Adipocyte (in vitro differentiated cells): ENCODE data around the gene SMPDL3B.
A peak's percentile ranks its signal among the peaks of the same experiment; 100 is the strongest.

Source experiments
- DNase-seq: peaks from one replicate; pipeline ENCODE4 v3.0.0-alpha.2; 2015; ENCODE audit warnings: low read depth
- H3K27me3 ChIP-seq: replicated peaks from 2 replicates; pipeline ENCODE4 v1.7.0; 2013; ENCODE audit warnings: mild to moderate bottlenecking, low read length, moderate library complexity; ENCODE audit not compliant: control insufficient read depth, insufficient read depth
- H3K36me3 ChIP-seq: 2 replicates; pipeline ENCODE4 v1.7.0; 2013; ENCODE audit warnings: low read length, mild to moderate bottlenecking, moderate library complexity; ENCODE audit not compliant: control insufficient read depth, insufficient read depth, severe bottlenecking
- H3K4me1 ChIP-seq: 2 replicates; pipeline ENCODE4 v1.7.0; 2013; ENCODE audit warnings: mild to moderate bottlenecking, low read length, moderate library complexity; ENCODE audit not compliant: control insufficient read depth, insufficient read depth
- H3K4me3 ChIP-seq: 2 replicates; pipeline ENCODE4 v1.7.0; 2013; ENCODE audit warnings: mild to moderate bottlenecking, low read length, moderate library complexity
- H3K9ac ChIP-seq: 2 replicates; pipeline ENCODE4 v1.7.0; 2013; ENCODE audit warnings: mild to moderate bottlenecking, low read length, moderate library complexity
- H3K9me3 ChIP-seq: 2 replicates; pipeline ENCODE4 v1.7.0; 2013; ENCODE audit warnings: mild to moderate bottlenecking, low read length, moderate library complexity; ENCODE audit not compliant: control insufficient read depth

The SMPDL3B gene

DNA sequence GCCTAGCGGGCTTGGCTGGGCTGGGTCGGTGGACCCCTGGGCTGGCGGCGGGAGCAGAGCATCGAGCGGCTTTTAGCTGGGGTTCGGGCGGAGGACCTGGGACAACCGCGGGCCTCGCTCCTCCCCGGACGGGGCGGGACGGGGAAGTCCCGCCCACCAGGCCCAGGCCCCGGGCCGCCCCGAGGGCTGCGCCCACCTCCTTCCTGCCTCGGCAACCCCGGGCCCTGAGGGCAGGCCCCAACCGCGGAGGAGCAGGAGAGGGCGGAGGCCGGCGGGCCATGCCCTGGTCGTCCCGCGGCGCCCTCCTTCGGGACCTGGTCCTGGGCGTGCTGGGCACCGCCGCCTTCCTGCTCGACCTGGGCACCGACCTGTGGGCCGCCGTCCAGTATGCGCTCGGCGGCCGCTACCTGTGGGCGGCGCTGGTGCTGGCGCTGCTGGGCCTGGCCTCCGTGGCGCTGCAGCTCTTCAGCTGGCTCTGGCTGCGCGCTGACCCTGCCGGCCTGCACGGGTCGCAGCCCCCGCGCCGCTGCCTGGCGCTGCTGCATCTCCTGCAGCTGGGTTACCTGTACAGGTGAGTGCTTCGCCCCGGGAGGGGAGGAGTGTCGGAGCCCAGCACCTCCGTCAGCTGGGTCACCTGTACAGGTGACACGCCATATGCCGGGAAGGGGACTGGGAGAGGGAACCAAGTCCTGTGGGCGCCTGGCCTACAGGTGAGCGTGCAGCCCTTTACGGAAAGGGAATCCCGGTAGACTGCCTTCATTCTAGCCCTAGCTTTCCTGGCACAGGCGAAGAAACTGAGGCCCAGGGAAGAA, 25.2 kb downstream of the SMPDL3B start, which contains the start of gene XKR8:
Gene XKR8 (plus strand): TSS at position 182 of the 812 bp plus-strand sequence. CDS start 97 bp downstream, at position 279.
- Histone ChIP-seq H3K9me3 (no peaks in the 10 kb centered on the region), H3K9ac (peak within 1 kb of the TSS; percentile 90), H3K4me3 (peak within 1 kb of the TSS; percentile 86), H3K27me3 (peaks cover 6% of the 10 kb centered on the region), H3K36me3 (peaks cover 6% of the 10 kb centered on the region), H3K4me1 (peaks cover 15% of the 10 kb centered on the region)
- DNase-seq, result peak; percentile 78

GRCh38 chr1:27960762-27961645, 26.2 kb downstream of the SMPDL3B start:
- Histone ChIP-seq H3K9ac (peak overlapping the region; percentile 90), H3K4me1 (peaks cover 15% of the 10 kb centered on the region), H3K9me3 (no peaks in the 10 kb centered on the region), H3K36me3 (peaks cover 7% of the 10 kb centered on the region), H3K4me3 (peak overlapping the region; percentile 86), H3K27me3 (peaks cover 4% of the 10 kb centered on the region)
- DNase-seq, result peak; percentile 59

GRCh38 chr1:27961646-27962221, 26.9 kb downstream of the SMPDL3B start:
- peaks cover 15% of the 10 kb centered on the region for H3K4me1 ChIP-seq
- H3K36me3 ChIP-seq, result peaks cover 8% of the 10 kb centered on the region
- peak overlapping the region; percentile 86 for H3K4me3 ChIP-seq
- H3K9me3 ChIP-seq, result no peaks in the 10 kb centered on the region
- H3K9ac ChIP-seq, result no peak overlapping the region
- H3K27me3 ChIP-seq, result no peaks in the 10 kb centered on the region
- DNase-seq, result peak; percentile 31

GRCh38 chr1:27963393-27963792, 28.6 kb downstream of the SMPDL3B start:
- Histone ChIP-seq H3K9ac (no peak overlapping the region), H3K9me3 (no peaks in the 10 kb centered on the region), H3K4me1 (peaks cover 28% of the 10 kb centered on the region), H3K27me3 (no peaks in the 10 kb centered on the region), H3K4me3 (no peak overlapping the region), H3K36me3 (peaks cover 15% of the 10 kb centered on the region)
- no peak for DNase-seq

GRCh38 chr1:27966402-27967105, 31.8 kb downstream of the SMPDL3B start:
- Histone ChIP-seq H3K9me3 (no peaks in the 10 kb centered on the region), H3K27me3 (no peaks in the 10 kb centered on the region), H3K4me3 (no peak overlapping the region), H3K36me3 (peaks cover 15% of the 10 kb centered on the region), H3K4me1 (peaks cover 43% of the 10 kb centered on the region), H3K9ac (no peak overlapping the region)
- DNase-seq, result no peak

GRCh38 chr1:27967106-27967883, 32.5 kb downstream of the SMPDL3B start:
- Histone ChIP-seq H3K4me3 (no peak overlapping the region), H3K9me3 (no peaks in the 10 kb centered on the region), H3K4me1 (peaks cover 47% of the 10 kb centered on the region), H3K9ac (no peak overlapping the region), H3K36me3 (peaks cover 15% of the 10 kb centered on the region), H3K27me3 (no peaks in the 10 kb centered on the region)
- no peak for DNase-seq

GRCh38 chr1:27967884-27968466, 33.2 kb downstream of the SMPDL3B start:
- H3K9me3 ChIP-seq, result no peaks in the 10 kb centered on the region
- no peak overlapping the region for H3K4me3 ChIP-seq
- peaks cover 47% of the 10 kb centered on the region for H3K4me1 ChIP-seq
- no peaks in the 10 kb centered on the region for H3K27me3 ChIP-seq
- H3K9ac ChIP-seq, result peak overlapping the region; percentile 27
- DNase-seq, result no peak
- H3K36me3 ChIP-seq, result peaks cover 15% of the 10 kb centered on the region

DNA sequence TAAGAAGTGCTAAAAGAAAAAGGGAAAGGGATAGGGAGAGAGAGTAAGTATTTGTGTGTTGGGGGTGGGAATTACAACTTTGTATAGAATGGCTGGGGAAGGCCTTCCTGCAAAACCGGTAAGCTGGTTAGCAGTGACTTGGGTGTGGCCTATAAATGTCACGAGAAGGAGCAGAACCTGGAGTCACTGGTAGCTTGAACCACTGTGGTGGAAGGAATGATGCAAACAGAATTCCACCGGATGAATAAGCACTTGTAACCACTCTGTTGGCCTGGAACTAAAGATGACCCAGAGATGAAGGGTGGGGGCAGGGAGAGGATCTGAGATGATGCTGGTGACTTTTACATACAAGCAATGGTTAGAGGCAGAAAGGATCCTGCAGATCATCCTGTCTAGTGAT, 33.9 kb downstream of the SMPDL3B start:
- Histone ChIP-seq H3K27me3 (no peaks in the 10 kb centered on the region), H3K4me1 (peaks cover 47% of the 10 kb centered on the region), H3K4me3 (no peak overlapping the region), H3K9ac (peak overlapping the region; percentile 27), H3K36me3 (peaks cover 15% of the 10 kb centered on the region), H3K9me3 (no peaks in the 10 kb centered on the region)
- DNase-seq, result peak; percentile 76

- H3K9me3 ChIP-seq, result no peaks in the 10 kb centered on the region
- peak overlapping the region; percentile 71 for H3K9ac ChIP-seq
- H3K4me3 ChIP-seq, result peak overlapping the region; percentile 30
- no peaks in the 10 kb centered on the region for H3K27me3 ChIP-seq
- H3K4me1 ChIP-seq, result peaks cover 47% of the 10 kb centered on the region
- H3K36me3 ChIP-seq, result peaks cover 20% of the 10 kb centered on the region
- DNase-seq, result peak; percentile 77
Measured at GRCh38 chr1:27970401-27970800, 35.6 kb downstream of the SMPDL3B start.

DNA sequence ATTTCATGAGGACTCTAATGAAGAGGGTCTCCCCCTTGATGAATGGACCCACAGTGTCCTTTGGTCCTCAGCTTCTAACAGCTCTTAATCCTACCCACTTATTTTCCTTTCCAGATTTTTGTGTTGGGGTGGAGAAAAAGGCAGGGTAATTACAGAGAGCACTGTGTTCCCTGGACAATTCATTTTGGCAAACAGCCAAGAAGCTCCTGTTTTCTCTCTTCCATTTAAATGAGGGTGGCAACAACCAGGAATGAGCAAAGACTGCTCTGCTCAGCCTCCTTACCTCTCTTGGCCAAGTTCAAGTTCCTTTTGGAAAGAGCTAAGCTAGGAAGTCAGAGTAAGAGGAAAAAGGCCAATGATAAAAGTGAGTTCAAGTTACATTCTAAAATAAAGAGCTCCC, 36.9 kb downstream of the SMPDL3B start:
- peaks cover 25% of the 10 kb centered on the region for H3K36me3 ChIP-seq
- H3K4me3 ChIP-seq, result no peak overlapping the region
- H3K27me3 ChIP-seq, result no peaks in the 10 kb centered on the region
- peaks cover 47% of the 10 kb centered on the region for H3K4me1 ChIP-seq
- no peaks in the 10 kb centered on the region for H3K9me3 ChIP-seq
- no peak overlapping the region for H3K9ac ChIP-seq
- peak; percentile 37 for DNase-seq
